ENCODE results near the gene NRG3.

Gene NRG3

DNA sequence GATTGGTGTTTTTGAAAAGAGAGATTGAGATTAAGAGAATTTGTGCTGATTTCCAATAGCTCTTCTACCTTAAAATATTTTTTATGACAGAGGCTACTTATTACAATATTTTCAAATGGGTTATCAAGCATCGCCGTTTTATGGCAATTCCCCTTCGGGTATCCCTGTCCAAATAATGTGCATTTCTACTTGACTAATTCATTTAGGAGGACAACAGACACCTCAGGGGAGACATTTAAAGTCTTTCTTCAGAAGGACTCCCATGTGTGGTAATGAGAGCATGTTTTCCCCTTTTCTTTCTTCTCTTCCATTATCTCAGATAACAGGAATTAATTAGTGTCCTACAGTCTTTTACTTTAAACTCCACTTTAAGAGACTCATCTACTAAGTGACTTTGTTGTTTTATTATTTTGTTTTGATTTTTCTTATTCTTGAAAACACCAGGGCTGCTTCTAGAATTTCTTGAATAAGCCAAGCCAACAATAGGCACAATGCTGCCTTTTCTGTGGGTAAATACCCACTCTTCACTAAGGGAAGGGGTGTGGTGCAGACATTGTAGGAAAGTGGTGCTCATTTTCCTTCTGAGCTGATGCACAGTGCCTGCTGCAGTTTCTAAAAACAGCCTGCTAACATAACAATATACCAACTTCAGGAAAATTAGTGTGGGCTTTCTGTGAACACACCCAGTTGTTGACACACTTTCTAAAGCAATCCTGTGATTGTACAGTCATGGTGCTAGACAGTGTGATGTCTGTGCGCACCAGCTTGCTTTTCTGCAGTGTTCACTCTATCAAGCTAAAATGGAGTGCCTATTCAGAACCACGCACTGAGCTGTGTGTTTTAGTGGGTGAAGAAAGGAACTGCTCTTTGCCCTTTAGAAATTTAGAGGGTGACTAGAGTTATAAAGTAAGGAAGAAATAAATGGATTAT, 597.7 kb downstream of the NRG3 start:
- no peak for DNase-seq (ENCODE audit: low read depth in 3 of 3)

DNA sequence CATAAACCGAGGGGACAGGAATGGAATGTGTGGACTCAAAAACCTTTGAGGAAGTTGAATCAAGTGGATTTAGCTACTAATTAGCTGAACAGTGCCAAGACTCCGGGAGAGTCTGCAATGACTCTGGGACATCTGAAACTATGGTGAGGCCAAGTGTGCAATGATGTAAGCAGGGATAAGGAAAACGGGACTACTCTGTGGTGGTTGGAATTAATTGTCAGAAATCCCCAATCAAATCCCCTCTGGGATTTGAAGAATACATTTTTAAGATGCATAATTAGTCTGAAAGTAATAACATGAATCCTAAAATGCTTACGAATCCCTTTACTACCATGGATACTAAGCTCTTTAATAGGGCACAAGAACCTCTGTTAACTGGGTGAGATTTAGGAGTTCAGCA, 602.8 kb downstream of the NRG3 start:
- DNase-seq (ENCODE audit: low read depth in 3 of 3): no peak

DNA sequence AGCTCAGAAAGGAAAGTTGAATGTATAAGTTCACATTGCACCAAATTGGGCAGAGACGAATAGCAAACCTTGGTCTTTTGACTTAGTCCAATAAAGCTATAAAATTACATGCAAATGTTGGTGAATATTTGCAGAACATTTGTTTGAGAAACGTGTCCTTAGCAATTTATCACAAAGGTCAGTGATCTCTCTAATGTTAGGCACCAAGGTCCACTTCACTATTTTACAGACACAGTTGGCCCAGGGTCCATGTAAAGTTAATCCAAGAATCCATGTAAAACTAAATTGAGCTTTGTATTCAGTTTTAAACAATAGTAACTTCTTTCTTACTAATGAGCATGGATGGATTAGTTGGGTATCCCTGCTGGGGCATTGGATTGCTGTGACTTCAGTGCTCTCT, 617.7 kb downstream of the NRG3 start:
- no peak for DNase-seq (ENCODE audit: low read depth in 3 of 3)

DNA sequence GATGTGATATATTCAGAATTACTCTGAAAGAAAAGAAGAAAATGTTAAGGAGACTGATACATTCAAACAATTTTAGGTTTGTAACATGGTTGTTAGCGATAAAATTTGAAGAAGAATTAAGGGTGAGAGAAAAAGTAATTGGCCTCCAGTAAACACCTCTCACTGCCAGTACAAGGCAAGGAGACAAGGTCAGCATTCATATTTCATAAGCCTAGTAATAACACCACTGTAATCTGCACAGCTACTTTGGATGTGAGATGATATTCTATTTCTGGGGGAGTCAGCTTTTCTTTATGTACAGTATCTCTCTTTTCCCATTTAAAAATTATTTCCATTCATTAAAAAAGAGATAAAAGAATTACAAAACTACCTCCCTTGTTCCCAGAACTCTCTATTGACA, 621.1 kb downstream of the NRG3 start:
- DNase-seq (ENCODE audit: low read depth in 3 of 3): no peak

DNA sequence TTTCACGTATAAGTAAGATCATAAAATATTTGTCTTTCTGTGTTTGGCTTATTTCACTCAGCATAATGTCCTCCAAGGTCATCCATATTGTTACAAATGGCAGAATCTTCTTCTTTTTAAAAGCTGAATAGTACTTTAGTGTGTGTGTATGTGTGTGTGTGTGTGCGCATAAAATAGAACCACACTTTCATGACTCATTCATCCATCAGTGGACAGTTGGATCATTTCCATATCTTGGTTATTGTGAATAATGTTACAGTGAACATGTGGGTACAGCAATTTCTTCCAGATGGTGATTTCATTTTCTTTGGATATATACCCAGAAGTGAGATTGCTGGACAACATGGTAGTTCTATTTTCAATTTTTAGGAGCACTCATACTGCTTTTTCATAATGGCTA, 622.4 kb downstream of the NRG3 start:
- no peak for DNase-seq (ENCODE audit: low read depth in 3 of 3)

DNA sequence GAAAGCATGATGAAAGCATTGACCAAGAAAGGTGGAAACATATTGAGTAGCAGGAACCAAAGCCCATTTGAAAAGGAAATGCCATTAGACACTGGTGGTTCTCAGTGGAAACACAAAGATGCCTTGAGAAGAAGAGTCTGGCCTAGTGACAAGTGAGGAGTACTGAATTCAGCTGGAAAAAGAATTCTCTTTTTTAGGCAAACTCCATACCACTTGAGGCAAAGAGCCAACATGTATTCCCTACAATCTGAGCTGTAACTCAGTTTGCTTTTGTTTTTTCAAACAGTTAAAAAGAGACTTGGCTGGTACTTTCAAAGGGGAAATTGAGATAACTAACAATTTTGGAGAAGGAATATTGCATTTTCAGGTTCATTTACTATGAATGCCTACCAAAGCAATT, 624.0 kb downstream of the NRG3 start:
- no peak for DNase-seq (ENCODE audit: low read depth in 3 of 3)

DNA sequence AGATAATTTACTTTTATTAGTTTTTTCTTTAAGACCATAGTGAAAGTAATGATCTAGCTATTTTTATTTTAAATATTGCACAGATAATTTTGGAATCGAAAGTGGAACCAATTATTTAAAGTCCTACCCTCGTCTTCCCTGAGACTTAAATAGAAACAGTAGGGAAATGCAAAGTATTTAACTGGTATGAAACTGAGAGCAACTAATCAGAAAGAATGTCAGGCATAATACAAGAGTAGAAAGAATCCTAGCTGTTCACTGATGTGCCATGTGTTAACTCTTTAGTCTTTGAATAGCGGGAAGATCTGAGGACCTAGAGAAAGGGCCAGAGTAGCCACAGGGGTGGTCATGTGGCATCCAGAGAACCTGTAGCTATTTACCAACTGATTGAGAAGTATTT, 630.0 kb downstream of the NRG3 start:
- no peak for DNase-seq (ENCODE audit: low read depth in 3 of 3)

DNA sequence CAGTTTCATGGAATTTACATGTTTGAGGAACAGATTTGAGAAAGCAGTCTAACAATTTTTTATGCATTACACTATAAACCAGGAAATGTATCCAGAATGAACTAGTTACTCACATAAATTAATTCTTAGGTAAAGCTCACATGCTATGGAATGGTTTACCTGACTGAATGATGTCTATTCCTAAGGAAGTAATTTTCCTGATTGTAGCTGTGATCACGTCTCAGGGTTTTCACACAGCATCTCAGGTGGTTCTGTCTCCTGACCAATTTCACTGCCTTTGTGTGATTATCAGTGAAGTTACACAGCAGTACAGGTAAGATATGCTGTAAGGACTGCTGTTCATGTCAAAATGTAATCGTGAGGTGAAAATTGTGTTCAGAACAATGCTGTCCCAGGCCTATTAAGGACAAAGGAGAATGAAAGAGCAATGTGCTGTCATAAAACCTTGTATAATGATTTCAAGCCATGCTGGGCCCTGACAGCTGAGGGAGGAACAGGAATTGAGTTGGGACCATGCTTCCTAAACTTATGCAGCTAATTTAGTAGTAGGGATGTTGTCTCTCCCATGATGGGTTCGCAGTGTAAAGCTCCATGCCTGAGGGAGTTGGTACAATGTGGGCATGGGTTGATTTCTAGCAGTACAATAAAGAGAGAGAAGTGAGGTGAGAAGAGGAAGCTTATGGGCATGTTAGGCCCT, 631.8 kb downstream of the NRG3 start:
- DNase-seq (ENCODE audit: low read depth in 3 of 3): no peak

DNA sequence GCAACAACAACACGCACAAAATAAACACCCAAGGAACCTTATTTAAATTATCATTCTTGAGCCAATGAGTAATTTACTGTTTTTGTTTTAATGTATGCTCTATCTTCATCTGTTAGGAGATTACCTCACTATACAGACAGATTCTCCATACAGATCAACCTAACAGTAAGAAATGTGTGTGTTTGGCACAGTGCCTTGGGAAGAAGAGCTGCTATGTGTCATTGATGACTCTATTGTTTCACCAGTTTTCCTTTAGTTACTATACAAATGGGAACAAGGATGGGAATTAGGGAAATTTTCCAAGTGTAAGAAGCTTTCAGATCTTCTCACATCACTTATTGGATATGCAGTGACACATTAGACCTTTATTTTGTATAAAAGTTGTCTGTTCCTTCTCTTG, 640.3 kb downstream of the NRG3 start:
- no peak for DNase-seq (ENCODE audit: low read depth in 3 of 3)

DNA sequence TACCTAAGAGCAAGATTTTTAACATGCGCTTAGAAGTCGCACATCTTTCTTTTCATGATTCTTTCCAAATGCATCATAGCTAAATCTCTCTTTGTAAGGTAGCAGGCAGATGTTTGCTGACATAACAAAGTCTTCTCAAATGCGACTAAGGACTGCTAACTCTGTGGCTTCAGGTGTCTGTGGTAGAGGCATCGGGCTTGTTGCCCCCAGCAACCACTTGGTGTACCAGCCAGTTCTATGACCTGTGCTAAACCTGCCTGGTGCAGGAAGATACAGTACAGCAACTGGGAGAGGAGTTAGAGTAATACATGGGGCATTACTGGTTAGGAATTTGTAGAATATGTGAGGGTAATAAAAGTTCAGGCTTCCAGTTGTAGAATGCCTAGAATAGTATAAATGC, 654.1 kb downstream of the NRG3 start:
- no peak for DNase-seq (ENCODE audit: low read depth in 3 of 3)

DNA sequence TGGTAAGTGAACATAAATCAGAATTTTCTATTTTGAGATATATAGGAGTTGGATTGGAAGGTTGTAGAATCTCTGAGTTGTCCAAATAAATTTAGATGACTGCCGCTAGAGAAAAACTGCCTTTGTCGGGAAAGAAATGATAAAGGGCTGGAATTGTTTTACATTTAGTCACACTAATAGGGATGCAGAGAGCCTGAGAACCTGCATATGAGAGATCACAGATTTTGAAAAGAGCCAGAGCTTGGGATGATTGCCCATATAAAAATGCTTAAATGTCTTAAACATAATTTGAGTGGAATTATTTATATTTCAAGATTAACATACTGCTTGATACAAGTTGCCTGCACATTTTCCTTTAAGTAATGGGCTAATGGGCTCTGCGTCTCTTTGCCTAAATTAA, 660.5 kb downstream of the NRG3 start:
- no peak for DNase-seq (ENCODE audit: low read depth in 3 of 3)

DNA sequence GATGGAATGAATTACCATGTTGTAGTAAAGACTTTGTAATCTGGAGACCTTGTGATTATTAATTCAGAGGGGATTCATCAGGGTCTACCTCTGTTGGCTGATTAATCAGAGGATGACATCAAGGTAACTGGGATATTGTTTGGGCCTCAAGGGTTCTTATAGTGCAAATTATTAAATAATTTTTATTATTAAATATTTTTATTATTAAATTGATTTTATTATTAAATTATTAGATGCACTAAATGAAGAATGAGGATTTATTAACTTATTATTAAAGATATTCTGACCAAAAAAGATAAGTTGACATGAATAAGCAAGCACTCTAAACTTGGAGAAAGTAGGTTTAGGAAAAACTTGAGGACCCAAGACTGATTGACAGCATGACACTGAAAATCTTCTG, 661.7 kb downstream of the NRG3 start:
- DNase-seq (ENCODE audit: low read depth in 3 of 3): no peak

DNA sequence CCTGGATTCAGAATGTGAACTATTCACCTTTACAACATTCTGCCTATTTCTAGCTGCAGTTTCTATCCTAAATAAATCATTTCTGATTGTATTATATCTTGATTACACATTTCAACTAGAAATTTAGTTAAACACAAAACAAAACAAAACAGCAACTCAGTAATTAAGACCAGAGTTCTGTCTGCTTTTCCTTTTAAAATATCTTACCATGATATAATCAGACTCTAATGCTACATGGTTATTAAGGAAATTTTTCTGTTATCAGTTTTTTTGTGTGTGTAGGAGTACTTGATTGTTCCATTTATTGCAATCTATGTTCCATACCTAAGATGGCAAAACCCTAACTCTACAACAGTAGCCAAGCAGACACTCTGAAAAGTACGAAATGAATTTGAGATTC, 663.3 kb downstream of the NRG3 start:
- no peak for DNase-seq (ENCODE audit: low read depth in 3 of 3)

DNA sequence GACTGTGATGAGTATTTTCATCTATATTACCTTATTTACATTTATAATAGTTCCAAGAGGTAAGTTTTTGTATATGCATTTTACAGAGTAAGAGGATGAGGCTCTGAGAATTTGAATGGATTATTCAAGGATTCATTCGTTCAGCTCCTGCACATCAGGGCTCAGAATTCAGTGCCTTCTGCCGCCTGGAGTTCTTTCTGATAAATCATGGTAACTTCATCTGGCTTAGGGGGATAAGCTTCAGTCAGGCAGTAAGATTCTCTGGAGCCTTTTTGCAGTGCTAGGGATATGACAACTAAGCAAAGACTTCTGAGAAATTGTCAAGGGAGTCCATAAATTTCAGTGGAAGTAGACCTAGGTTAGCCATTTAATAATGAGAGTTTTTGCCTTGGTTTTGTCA, 668.6 kb downstream of the NRG3 start:
- no peak for DNase-seq (ENCODE audit: low read depth in 3 of 3)

DNA sequence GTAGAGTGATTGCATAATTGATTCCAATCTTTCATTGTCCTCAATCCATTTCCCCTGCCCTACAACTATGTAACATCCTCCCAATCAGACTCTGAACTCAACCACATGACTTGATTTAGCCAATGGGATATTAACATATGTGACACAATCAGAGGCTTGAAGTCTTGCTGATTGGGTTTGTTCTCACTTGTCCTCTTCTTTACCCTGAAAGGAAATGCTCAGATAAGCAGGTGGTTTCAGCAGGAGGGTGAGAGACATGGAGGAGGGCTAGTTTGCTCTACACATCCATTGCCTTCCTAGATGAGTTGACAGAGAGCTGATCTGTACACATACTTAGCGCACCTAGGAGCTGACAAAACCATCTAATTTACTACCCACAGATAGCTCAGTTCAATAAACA, 669.4 kb downstream of the NRG3 start:
- DNase-seq (ENCODE audit: low read depth in 3 of 3): no peak

DNA sequence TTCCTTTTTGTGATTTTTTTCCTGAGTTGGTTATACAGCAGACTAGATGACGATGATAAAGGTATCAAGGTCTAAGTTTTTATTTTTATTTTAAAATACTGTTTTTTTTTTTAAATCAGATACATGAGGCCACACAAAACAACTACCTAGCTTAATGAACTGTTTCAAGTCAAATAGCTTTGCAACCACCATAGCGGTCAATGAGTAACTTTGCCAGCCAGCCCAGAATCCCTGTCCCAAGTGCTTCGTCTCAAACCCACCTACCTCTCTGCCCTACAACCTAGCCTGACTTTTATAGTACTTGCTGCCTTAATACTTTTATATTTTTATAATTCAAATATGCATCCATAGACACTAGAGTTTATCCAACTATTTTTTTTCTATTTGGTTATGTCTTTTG, 676.5 kb downstream of the NRG3 start:
- DNase-seq (ENCODE audit: low read depth in 3 of 3): no peak

DNA sequence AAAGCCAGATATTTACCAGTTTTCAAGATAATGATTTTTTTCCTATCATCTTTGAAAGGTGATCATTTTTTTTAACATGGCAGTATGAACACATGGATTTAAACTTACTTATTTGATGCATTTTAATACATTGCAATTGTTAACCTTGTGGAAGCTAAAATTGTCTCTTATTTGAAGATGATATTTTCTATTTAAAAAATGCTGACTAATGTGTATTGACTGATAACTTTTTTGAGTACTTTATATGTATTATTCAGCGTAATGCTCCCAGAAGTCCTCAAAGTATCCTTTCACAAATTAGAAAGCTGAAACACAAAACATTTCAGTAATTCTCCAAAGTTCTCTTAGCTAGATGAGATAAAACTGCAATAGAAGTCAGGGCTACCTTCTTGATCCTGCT, 677.3 kb downstream of the NRG3 start:
- no peak for DNase-seq (ENCODE audit: low read depth in 3 of 3)

DNA sequence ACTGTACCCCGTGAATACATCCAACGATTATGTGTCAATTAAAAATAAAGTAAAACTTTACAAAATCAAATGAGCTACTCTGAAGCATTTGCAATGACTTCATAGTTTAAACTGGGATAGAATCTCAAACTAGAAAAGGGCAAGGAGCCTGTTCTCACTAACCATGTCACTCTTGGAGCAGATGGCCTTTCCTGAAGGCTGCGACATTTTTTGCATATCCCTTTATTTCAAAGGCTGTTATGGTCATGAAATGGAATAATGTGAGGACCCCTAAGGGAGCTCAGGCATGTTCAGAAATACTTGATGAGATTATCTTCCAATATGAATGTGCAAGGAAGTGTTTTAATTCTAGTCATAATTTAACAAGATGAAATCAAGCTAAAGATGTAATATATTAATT, 679.4 kb downstream of the NRG3 start:
- DNase-seq (ENCODE audit: low read depth in 3 of 3): no peak

DNA sequence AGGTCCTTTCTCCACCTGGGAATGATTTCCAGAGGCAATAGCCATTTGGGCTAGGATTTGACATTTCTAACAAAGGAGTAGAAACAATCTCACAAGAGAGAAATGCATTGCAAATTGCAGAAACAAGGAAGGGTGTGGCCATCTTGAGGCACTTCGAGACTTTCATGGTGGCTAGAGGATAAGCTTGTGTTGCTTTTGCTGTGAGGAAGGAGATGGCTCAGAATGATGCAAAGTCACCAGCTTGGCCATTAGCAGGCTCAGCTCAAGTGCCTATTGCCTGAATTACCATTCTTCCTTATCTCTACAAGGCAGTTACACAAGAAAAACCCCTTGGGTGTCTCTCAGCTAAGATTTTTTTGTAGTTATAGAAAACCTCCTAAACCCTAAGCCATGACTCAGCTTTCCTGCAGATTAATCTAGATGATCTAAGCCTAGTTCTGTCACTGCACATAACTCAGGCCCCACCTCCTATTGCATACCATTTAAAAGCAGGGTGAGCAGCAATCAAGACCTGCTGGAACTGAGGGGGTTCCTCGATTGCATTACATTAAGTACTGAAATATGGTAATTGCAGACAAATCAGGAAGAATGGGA, 683.1 kb downstream of the NRG3 start:
- DNase-seq (ENCODE audit: low read depth in 3 of 3): no peak

DNA sequence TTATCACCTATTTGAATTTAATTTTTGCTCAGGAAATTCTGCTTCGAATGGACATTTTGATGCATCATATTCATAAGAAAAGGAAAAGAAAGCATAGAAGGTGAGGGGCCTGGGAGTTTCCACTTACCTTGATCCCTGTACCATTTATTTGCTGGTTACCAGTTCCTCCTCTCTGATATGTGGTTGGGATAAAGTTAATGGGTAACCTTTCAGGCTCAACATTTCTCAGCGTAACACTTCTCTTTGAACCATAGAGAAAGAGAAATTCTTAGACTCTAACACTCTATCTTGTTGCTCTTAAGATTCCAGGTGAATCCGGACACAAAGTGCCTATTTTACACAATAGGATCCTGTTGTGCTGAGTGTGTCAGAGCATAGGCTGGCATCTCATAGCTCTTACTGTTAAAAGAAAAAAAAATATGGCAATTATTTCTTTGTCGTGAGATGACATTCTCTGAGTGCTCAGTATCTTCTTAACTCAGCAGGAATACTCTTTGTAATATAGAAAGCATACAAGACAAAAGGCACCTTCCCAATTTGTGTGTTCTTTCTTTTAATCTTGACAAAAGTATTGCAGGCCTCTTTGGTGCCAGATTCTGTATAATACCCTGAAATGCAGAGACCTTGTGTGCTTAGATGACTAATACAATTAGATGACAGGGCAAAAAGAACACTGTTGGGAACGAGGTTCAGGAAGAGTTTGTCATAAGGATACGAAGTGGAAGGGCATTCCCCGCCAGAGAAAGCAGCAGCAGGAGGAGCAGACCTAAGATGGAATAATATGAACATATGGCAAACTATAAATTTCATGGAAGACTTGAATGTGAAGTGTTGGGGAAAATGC, 689.6 kb downstream of the NRG3 start:
- no peak for DNase-seq (ENCODE audit: low read depth in 3 of 3)

DNA sequence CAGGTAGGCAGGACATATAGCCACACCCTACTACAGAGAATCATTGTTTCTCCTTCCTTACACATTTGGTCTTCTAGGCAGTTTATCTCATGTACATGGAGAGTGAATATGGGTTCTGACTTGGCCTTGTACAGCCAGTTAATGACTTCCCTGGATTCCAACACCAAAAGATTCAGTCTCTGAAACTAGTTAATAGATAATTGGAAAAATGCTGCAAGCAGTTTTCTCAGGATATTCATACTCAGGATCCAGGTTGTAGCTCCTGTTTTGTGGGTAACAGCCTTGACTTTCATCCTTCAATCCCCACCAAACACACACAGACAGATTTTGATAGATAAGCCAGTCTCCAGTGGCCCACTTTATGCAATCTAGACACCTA, 690.2 kb downstream of the NRG3 start:
- no peak for DNase-seq (ENCODE audit: low read depth in 3 of 3)

DNA sequence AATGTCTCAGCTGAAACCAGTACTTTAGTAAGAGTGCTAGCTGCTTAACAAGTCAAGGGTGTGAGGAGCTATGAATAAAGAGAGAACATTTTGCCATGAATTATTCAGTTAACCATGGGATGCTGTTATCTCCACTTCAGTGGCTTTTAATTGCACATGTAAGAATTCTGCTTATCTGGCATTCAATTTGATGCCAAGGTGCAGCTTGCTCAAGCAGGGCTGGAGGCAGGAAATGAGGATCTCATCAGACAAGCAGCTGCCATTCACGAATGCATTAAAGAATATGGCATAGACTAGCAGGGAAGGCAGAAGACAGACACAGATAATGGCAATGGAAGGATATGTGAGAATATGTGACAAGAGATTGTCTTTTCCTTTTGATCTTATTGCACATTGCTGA, 697.8 kb downstream of the NRG3 start:
- no peak for DNase-seq (ENCODE audit: low read depth in 3 of 3)
